WTC11 (cell line): ENCODE data around the gene FHOD1. TPM values are rescaled to one million over a fixed set of nuclear protein-coding genes. Genes with fewer than 3 reads are reported as not detected.
A peak's percentile ranks its signal among the peaks of the same experiment; 100 is the strongest.

Source experiments
- ATAC-seq: fragments of 200-7000 bp; cut with Tn5 transposase; 2 replicates; pipeline ENCODE4 v1.10.0; 2021; ENCODE audit warnings: mild to moderate bottlenecking, moderate library complexity
- CTCF ChIA-PET: fragments of 300-600 bp; sonication (Branson Sonifier 250); formaldehyde crosslinking; loops from one replicate; lab custom pipeline; 2021; ENCODE audit warnings: antibody characterized with exemption; lab: Charles Lee
- POLR2A ChIA-PET: fragments of 350-600 bp; sonication (Branson Sonifier 250); formaldehyde crosslinking; loops from one replicate; lab custom pipeline; 2021; ENCODE audit warnings: antibody characterized with exemption; lab: Charles Lee
- DNase-seq: peaks from one replicate; pipeline ENCODE4 v3.0.0; 2021; ENCODE audit warnings: low spot score
- H3K27ac Mint-ChIP-seq: 2 replicates; pipeline ENCODE4 v1.8.0; 2021; ENCODE audit warnings: mixed read lengths
- H3K27me3 Mint-ChIP-seq: 2 replicates; pipeline ENCODE4 v1.8.0; 2021; ENCODE audit warnings: low read depth, mild to moderate bottlenecking, moderate library complexity, mixed read lengths
- H3K36me3 Mint-ChIP-seq: 2 replicates; pipeline ENCODE4 v1.8.0; 2021; ENCODE audit warnings: mixed read lengths
- H3K4me1 Mint-ChIP-seq: 2 replicates; pipeline ENCODE4 v1.8.0; 2022; ENCODE audit warnings: mixed read lengths
- H3K4me3 Mint-ChIP-seq: 2 replicates; pipeline ENCODE4 v1.8.0; 2021; ENCODE audit warnings: mild to moderate bottlenecking, moderate library complexity, mixed read lengths
- H3K9me3 Mint-ChIP-seq: 2 replicates; pipeline ENCODE4 v1.8.0; 2021; ENCODE audit warnings: mixed read lengths
- ATF1 ChIP-seq: sonication (generic); formaldehyde crosslinking; IDR thresholded peaks from 2 replicates; pipeline ENCODE4 v1.8.1; 2023; ENCODE audit warnings: mild to moderate bottlenecking, moderate library complexity, missing genetic modification reagents
- ATF3 ChIP-seq: sonication (generic); formaldehyde crosslinking; conservative IDR thresholded peaks from 2 replicates; pipeline ENCODE4 v1.8.1; 2022; ENCODE audit warnings: mild to moderate bottlenecking, missing genetic modification reagents
- CDX4 ChIP-seq: fragments of 250-450 bp; sonication (Bioruptor Pico); IDR thresholded peaks from 2 replicates; pipeline ENCODE4 v1.9.0; 2021; ENCODE audit warnings: moderate library complexity, mild to moderate bottlenecking, inconsistent platforms, borderline replicate concordance
- CREM ChIP-seq: sonication (generic); formaldehyde crosslinking; IDR thresholded peaks from 2 replicates; pipeline ENCODE4 v1.8.1; 2022; ENCODE audit warnings: mild to moderate bottlenecking, missing genetic modification reagents, moderate library complexity
- ETV6 ChIP-seq: sonication (generic); formaldehyde crosslinking; IDR thresholded peaks from 2 replicates; pipeline ENCODE4 v1.8.1; 2022; ENCODE audit warnings: mild to moderate bottlenecking, missing genetic modification reagents
- GABPB1 ChIP-seq: sonication (generic); formaldehyde crosslinking; IDR thresholded peaks from 2 replicates; pipeline ENCODE4 v1.8.1; 2023; ENCODE audit warnings: mild to moderate bottlenecking, missing genetic modification reagents
- JAZF1 ChIP-seq: fragments of 250-450 bp; sonication (Bioruptor Pico); IDR thresholded peaks from 2 replicates; pipeline ENCODE4 v1.9.0; 2021; ENCODE audit warnings: moderate library complexity, mild to moderate bottlenecking, inconsistent platforms
- MXD4 ChIP-seq: fragments of 250-450 bp; sonication (Bioruptor Pico); IDR thresholded peaks from 2 replicates; pipeline ENCODE4 v1.8.0; 2021; ENCODE audit warnings: mild to moderate bottlenecking, moderate library complexity, borderline replicate concordance
- NR2C2 ChIP-seq: sonication (generic); formaldehyde crosslinking; IDR thresholded peaks from 2 replicates; pipeline ENCODE4 v1.8.0; 2022; ENCODE audit warnings: mild to moderate bottlenecking, missing genetic modification reagents
- RORB ChIP-seq: fragments of 250-450 bp; sonication (Bioruptor Pico); IDR thresholded peaks from 2 replicates; pipeline ENCODE4 v1.9.0; 2021; ENCODE audit warnings: mild to moderate bottlenecking
- STAT6 ChIP-seq: sonication (generic); formaldehyde crosslinking; conservative IDR thresholded peaks from 2 replicates; pipeline ENCODE4 v1.8.1; 2023; ENCODE audit warnings: mild to moderate bottlenecking, low read depth, missing genetic modification reagents, moderate library complexity
- TEAD1 ChIP-seq: sonication (generic); formaldehyde crosslinking; IDR thresholded peaks from 2 replicates; pipeline ENCODE4 v1.8.0; 2022; ENCODE audit warnings: mild to moderate bottlenecking, missing genetic modification reagents
- ZMAT4 ChIP-seq: fragments of 250-450 bp; sonication (Bioruptor Pico); IDR thresholded peaks from 2 replicates; pipeline ENCODE4 v1.9.0; 2021; ENCODE audit warnings: mild to moderate bottlenecking
- ZNF121 ChIP-seq: sonication (generic); formaldehyde crosslinking; IDR thresholded peaks from 2 replicates; pipeline ENCODE4 v1.8.0; 2023; ENCODE audit warnings: missing genetic modification reagents
- ZNF138 ChIP-seq: sonication (generic); formaldehyde crosslinking; conservative IDR thresholded peaks from 2 replicates; pipeline ENCODE4 v1.8.1; 2022; ENCODE audit warnings: mild to moderate bottlenecking, moderate library complexity, missing genetic modification reagents
- ZNF232 ChIP-seq: sonication (generic); formaldehyde crosslinking; IDR thresholded peaks from 2 replicates; pipeline ENCODE4 v1.8.0; 2022; ENCODE audit warnings: mild to moderate bottlenecking, missing genetic modification reagents
- ZNF416 ChIP-seq: fragments of 250-450 bp; sonication (Bioruptor Pico); IDR thresholded peaks from 2 replicates; pipeline ENCODE4 v1.9.0; 2021; ENCODE audit warnings: mild to moderate bottlenecking, inconsistent platforms
- total RNA-seq: library from RNA; stranded (reverse); gene quantifications from 3 replicates; pipeline ENCODE4 v1.2.3, GENCODE V29; 2021
- TF ChIP-seq, protein P1 (sequence below): sonication (generic); formaldehyde crosslinking; IDR thresholded peaks from 2 replicates; pipeline ENCODE4 v1.8.1; 2023; ENCODE audit warnings: mild to moderate bottlenecking, moderate library complexity, missing genetic modification reagents
- TF ChIP-seq, protein P2 (sequence below): sonication (generic); formaldehyde crosslinking; IDR thresholded peaks from 2 replicates; pipeline ENCODE4 v1.8.1; 2023; ENCODE audit warnings: mild to moderate bottlenecking, missing genetic modification reagents
- TF ChIP-seq, protein P3 (sequence below): sonication (generic); formaldehyde crosslinking; IDR thresholded peaks from 2 replicates; pipeline ENCODE4 v1.8.0; 2023; ENCODE audit warnings: mild to moderate bottlenecking, missing genetic modification reagents
- TF ChIP-seq, protein P4 (sequence below): sonication (generic); formaldehyde crosslinking; IDR thresholded peaks from 2 replicates; pipeline ENCODE4 v1.8.1; 2022; ENCODE audit warnings: mild to moderate bottlenecking, moderate library complexity, missing genetic modification reagents

Gene FHOD1
- total RNA-seq, 1 experiment from 2014 or later: 81.3 TPM

DNA sequence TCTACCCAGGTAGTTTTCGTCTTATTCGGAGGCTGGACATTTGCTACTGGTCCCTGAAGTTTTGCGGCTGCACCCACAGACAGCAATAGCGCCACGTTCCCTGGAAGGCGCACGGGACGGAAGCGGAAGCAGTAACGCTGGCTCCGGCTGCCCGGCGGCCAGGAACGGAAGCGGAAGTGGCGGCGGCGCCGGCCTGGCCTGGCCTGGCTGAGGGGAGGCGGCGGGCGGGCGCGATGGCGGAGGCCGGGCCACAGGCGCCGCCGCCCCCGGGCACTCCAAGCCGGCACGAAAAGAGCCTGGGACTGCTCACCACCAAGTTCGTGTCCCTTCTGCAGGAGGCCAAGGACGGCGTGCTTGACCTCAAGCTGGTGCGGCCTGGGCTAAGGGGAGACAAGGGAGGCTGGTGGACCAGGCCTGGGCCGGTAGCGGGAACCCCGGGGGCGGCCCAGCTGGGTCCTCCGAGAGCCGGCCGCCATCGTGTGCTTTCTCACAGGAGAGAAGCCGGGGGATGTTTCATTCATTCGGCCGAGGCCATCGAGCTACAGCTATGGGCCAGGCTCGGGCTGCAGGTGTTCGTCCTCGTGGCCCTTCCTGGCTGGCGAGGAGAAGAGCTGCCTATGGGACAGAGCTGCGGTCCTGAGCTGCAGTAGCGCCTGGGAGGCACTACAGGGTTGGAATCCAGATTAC lies 55.1 kb downstream of the FHOD1 start, which contains the start of gene E2F4 (continued):
- TF ChIP-seq ETV6 (CRISPR knock-in tag) (peak; percentile 80), ATF3 (CRISPR knock-in tag) (no peak), ZMAT4 (CRISPR knock-in tag) (0 out of 2 replicates have a peak, but pooled peaks have one; percentile 33), STAT6 (CRISPR knock-in tag) (no peak), CDX4 (CRISPR knock-in tag) (no peak), ZNF121 (CRISPR knock-in tag) (peak; percentile 72; the same call in 1 of the 2 replicates), ZNF138 (CRISPR knock-in tag) (no peak), CREM (CRISPR knock-in tag) (peak; percentile 69; the same call in 1 of the 2 replicates), MXD4 (CRISPR knock-in tag) (no peak), GABPB1 (peak; percentile 69; the same call in 1 of the 2 replicates)
- TF ChIP-seq, protein P1, sequence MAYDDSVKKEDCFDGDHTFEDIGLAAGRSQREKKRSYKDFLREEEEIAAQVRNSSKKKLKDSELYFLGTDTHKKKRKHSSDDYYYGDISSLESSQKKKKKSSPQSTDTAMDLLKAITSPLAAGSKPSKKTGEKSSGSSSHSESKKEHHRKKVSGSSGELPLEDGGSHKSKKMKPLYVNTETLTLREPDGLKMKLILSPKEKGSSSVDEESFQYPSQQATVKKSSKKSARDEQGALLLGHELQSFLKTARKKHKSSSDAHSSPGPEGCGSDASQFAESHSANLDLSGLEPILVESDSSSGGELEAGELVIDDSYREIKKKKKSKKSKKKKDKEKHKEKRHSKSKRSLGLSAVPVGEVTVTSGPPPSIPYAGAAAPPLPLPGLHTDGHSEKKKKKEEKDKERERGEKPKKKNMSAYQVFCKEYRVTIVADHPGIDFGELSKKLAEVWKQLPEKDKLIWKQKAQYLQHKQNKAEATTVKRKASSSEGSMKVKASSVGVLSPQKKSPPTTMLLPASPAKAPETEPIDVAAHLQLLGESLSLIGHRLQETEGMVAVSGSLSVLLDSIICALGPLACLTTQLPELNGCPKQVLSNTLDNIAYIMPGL (CRISPR knock-in tag): no peak
- TF ChIP-seq, protein P2, sequence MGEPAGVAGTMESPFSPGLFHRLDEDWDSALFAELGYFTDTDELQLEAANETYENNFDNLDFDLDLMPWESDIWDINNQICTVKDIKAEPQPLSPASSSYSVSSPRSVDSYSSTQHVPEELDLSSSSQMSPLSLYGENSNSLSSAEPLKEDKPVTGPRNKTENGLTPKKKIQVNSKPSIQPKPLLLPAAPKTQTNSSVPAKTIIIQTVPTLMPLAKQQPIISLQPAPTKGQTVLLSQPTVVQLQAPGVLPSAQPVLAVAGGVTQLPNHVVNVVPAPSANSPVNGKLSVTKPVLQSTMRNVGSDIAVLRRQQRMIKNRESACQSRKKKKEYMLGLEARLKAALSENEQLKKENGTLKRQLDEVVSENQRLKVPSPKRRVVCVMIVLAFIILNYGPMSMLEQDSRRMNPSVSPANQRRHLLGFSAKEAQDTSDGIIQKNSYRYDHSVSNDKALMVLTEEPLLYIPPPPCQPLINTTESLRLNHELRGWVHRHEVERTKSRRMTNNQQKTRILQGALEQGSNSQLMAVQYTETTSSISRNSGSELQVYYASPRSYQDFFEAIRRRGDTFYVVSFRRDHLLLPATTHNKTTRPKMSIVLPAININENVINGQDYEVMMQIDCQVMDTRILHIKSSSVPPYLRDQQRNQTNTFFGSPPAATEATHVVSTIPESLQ: no peak
- TF ChIP-seq, protein P3, sequence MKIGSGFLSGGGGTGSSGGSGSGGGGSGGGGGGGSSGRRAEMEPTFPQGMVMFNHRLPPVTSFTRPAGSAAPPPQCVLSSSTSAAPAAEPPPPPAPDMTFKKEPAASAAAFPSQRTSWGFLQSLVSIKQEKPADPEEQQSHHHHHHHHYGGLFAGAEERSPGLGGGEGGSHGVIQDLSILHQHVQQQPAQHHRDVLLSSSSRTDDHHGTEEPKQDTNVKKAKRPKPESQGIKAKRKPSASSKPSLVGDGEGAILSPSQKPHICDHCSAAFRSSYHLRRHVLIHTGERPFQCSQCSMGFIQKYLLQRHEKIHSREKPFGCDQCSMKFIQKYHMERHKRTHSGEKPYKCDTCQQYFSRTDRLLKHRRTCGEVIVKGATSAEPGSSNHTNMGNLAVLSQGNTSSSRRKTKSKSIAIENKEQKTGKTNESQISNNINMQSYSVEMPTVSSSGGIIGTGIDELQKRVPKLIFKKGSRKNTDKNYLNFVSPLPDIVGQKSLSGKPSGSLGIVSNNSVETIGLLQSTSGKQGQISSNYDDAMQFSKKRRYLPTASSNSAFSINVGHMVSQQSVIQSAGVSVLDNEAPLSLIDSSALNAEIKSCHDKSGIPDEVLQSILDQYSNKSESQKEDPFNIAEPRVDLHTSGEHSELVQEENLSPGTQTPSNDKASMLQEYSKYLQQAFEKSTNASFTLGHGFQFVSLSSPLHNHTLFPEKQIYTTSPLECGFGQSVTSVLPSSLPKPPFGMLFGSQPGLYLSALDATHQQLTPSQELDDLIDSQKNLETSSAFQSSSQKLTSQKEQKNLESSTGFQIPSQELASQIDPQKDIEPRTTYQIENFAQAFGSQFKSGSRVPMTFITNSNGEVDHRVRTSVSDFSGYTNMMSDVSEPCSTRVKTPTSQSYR (CRISPR knock-in tag): no peak

GRCh38 chr16:67191411-67191994 lies 55.8 kb downstream of the FHOD1 start:
- peaks cover 29% of the 10 kb centered on the region for H3K36me3 Mint-ChIP-seq
- H3K4me3 Mint-ChIP-seq: peak overlapping the region; percentile 87
- no peaks in the 10 kb centered on the region for H3K9me3 Mint-ChIP-seq
- peaks cover 5% of the 10 kb centered on the region for H3K27me3 Mint-ChIP-seq
- no peak overlapping the region for H3K27ac Mint-ChIP-seq
- ChIA-PET POLR2A (no interaction called here), CTCF (interaction anchor here (1.2 kb wide), 1 partner anchor 230 kb away, joined by 5 read pairs; the partner anchor contains the start of gene CES3)
- ATAC-seq (no peak), DNase-seq (no peak)
- peaks cover 29% of the 10 kb centered on the region for H3K4me1 Mint-ChIP-seq
- TF ChIP-seq, protein P4, sequence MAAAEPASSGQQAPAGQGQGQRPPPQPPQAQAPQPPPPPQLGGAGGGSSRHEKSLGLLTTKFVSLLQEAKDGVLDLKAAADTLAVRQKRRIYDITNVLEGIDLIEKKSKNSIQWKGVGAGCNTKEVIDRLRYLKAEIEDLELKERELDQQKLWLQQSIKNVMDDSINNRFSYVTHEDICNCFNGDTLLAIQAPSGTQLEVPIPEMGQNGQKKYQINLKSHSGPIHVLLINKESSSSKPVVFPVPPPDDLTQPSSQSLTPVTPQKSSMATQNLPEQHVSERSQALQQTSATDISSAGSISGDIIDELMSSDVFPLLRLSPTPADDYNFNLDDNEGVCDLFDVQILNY (CRISPR knock-in tag): no peak
- TF ChIP-seq ZNF416 (CRISPR knock-in tag) (no peak), ATF1 (CRISPR knock-in tag) (no peak), JAZF1 (CRISPR knock-in tag) (no peak), TEAD1 (CRISPR knock-in tag) (no peak), NR2C2 (no peak), ZNF232 (no peak), RORB (CRISPR knock-in tag) (no peak)
- TF ChIP-seq, protein P1 (CRISPR knock-in tag): no peak
